Lung (tissue), 12 donors: ENCODE results near the gene ENTHD1. TPM values are rescaled to one million over a fixed set of nuclear protein-coding genes. Genes with fewer than 3 reads are reported as not detected.

Source experiments
- ATAC-seq: fragments of 200-7000 bp; cut with Tn5 transposase; one replicate; pipeline ENCODE4 v1.9.1; 2020; ENCODE audit warnings: moderate number of reproducible peaks; ENCODE audit not compliant: insufficient read depth, low FRiP score
- DNase-seq, 3 donors: peaks; one replicate each; pipeline ENCODE4 v3.0.0-alpha.2; 2013 to 2017
- H3K27ac ChIP-seq, 2 donors: one replicate each; pipeline ENCODE4 v1.5.1; 2013; ENCODE audit warnings: mild to moderate bottlenecking in 2 of 2, moderate library complexity in 2 of 2, control low read depth in 1 of 2, inconsistent platforms in 1 of 2, low read depth in 1 of 2, low read length in 1 of 2
- H3K27me3 ChIP-seq, 3 donors: one replicate each; pipeline ENCODE4 v1.5.1; 2013; ENCODE audit warnings: low read length in 2 of 3; ENCODE audit not compliant: control insufficient read depth in 3 of 3, insufficient read depth in 3 of 3
- H3K36me3 ChIP-seq, 4 donors: one replicate each; pipeline ENCODE4 v1.5.1; 2013; ENCODE audit warnings: low read length in 4 of 4, mild to moderate bottlenecking in 1 of 4, moderate library complexity in 1 of 4; ENCODE audit not compliant: control insufficient read depth in 4 of 4, insufficient read depth in 4 of 4
- H3K4me1 ChIP-seq, 5 donors: one replicate each; pipeline ENCODE4 v1.5.1; 2013; ENCODE audit warnings: low read length in 5 of 5, mild to moderate bottlenecking in 2 of 5, moderate library complexity in 1 of 5; ENCODE audit not compliant: control insufficient read depth in 5 of 5, insufficient read depth in 5 of 5
- H3K4me3 ChIP-seq: one replicate; pipeline ENCODE4 v1.5.1; 2013; ENCODE audit warnings: mild to moderate bottlenecking, control low read depth, moderate library complexity
- H3K9ac ChIP-seq, 2 donors: one replicate each; pipeline ENCODE4 v1.5.1; 2013; ENCODE audit warnings: low read length in 2 of 2, control low read depth in 1 of 2; ENCODE audit not compliant: insufficient read depth in 1 of 2
- H3K9me3 ChIP-seq, 4 donors: one replicate each; pipeline ENCODE4 v1.5.1; 2013; ENCODE audit warnings: low read length in 3 of 4, mild to moderate bottlenecking in 1 of 4, moderate library complexity in 1 of 4; ENCODE audit not compliant: control insufficient read depth in 4 of 4, insufficient read depth in 3 of 4
- CTCF ChIP-seq: IDR thresholded peaks from 2 replicates; pipeline ENCODE4 v1.5.1; 2012; ENCODE audit warnings: mild to moderate bottlenecking; ENCODE audit errors: control extremely low read depth, extremely low read depth
- WGBS, 2 donors: extraction: QIAGEN DNeasy Blood & Tissue Kit; methylation state at CpG; one replicate each; pipeline ENCODE4 v1.1.7; 2013; 5-methylcytosine and 5-hydroxymethylcytosine counted together
- polyA plus RNA-seq, 2 donors: library from polyadenylated mRNA; stranded (reverse); fragments of 200-250 nt; gene quantifications; one replicate each; pipeline ENCODE4 v1.2.1, GENCODE V29; 2013
- total RNA-seq, 2 donors: library from RNA; depleted of rRNA in 1 of 2; stranded (reverse); fragments of >200 nt in 1 of 2; gene quantifications; one replicate each; pipeline ENCODE4 v1.2.1, GENCODE V29; 2014 to 2021
- donor health status: control.
- donor health status: control.
- donor health status: Bipolar disorder and iron deficiency.
- donor health status: healthy.
- donor health status: DM: yes; HTN: yes; CAD: no.

ENTHD1 gene
- total and polyA plus RNA-seq, 4 donors, result 0.04 to 0.15 TPM; not detected in 2

- Histone ChIP-seq H3K27me3 (peaks cover 0 to 13% (median 10%) of the 10 kb centered on the region in 3 donors), H3K4me3 (no peak overlapping the region), H3K36me3 (no peaks in the 10 kb centered on the region), H3K9ac (no peak overlapping the region), H3K9me3 (no peaks in the 10 kb centered on the region), H3K4me1 (peaks cover 0 to 17% (median 8%) of the 10 kb centered on the region in 5 donors), H3K27ac (no peak overlapping the region)
- 90 to 92% methylated on average over 1 of the region's 1 CpG for WGBS, 2 donors
- no peak for TF ChIP-seq CTCF
- ATAC-seq (no peak), DNase-seq (no peak)
Measured at GRCh38 chr22:39712081-39712480, 181.5 kb downstream of the ENTHD1 start.

- no peak overlapping the region for H3K27ac ChIP-seq
- H3K9me3 ChIP-seq, result no peaks in the 10 kb centered on the region
- TF ChIP-seq CTCF, result no peak
- no peaks in the 10 kb centered on the region for H3K36me3 ChIP-seq
- H3K27me3 ChIP-seq, result peaks cover 0 to 13% (median 10%) of the 10 kb centered on the region in 3 donors
- peak overlapping the region in 1 of 2 donors; percentile 53 for H3K9ac ChIP-seq
- ATAC-seq (no peak), DNase-seq (peak; percentile 58 to 77 (median 71))
- peaks cover 0 to 17% (median 8%) of the 10 kb centered on the region in 5 donors for H3K4me1 ChIP-seq
- 58 to 77% methylated on average over 14 to 15 of the region's 15 CpGs for WGBS, 2 donors
- no peak overlapping the region for H3K4me3 ChIP-seq
Measured at GRCh38 chr22:39710380-39711150, 183.0 kb downstream of the ENTHD1 start.

- DNase-seq (peak; percentile 45 to 73 (median 71)), ATAC-seq (no peak)
- H3K4me3 ChIP-seq, result no peak overlapping the region
- H3K4me1 ChIP-seq, result peaks cover 0 to 28% (median 13%) of the 10 kb centered on the region in 5 donors
- no peak overlapping the region for H3K9ac ChIP-seq
- peaks cover 0 to 2% (median 0%) of the 10 kb centered on the region in 4 donors for H3K9me3 ChIP-seq
- WGBS, 2 donors, result 72 to 78% methylated on average over 5 of the region's 5 CpGs
- peaks cover 4 to 10% (median 6%) of the 10 kb centered on the region in 3 donors for H3K27me3 ChIP-seq
- no peaks in the 10 kb centered on the region for H3K36me3 ChIP-seq
- no peak for TF ChIP-seq CTCF
- no peak overlapping the region for H3K27ac ChIP-seq
Measured at GRCh38 chr22:39707816-39708215, 185.7 kb downstream of the ENTHD1 start.
